ENCODE data around the gene POF1B.
"Not testable (repeated sequence)": the region's sequence is repeated elsewhere in the genome, so short reads cannot be mapped to it uniquely, and the experiment has no call there.

Gene POF1B

DNA sequence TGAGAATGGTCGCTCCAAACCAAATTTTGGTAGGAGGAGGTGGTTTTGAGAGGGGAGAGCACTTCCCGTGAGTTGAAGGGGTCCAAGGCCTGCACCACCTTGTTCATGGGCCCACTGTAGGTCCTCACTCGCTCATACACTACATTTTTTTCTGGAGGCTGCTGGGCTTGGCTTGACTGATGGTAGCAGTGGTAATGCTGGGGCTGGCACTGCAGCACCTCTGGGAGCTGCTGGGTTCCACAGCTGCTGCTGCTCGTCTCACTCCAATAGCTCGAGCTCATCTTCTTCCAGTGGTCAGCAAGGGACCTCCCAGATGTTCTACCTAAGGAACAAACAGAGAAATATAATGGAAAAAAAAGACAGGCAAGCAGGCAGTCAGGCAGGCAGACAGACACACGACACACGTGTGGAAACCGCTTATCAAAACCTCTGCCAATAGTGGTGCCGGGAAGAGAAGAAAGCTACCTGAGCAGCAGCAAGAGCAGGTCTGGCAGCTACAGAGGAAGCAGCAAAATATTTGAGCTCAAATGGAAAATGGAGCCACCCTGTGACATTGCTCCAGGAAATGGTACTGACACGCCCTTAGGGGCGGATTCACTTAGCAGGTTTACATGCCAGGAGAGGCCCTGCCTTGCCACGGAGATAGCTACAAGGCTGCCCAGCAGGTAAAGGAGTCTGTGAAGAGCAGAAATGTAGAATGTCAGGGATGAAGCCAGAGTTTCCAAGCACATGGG lies at the start of gene POF1B:
TSS of gene POF1B (minus strand) at position 492 of the 734 bp plus-strand sequence. CDS start at position 281, 211 bp downstream.
- no peak for DNase-seq

DNA sequence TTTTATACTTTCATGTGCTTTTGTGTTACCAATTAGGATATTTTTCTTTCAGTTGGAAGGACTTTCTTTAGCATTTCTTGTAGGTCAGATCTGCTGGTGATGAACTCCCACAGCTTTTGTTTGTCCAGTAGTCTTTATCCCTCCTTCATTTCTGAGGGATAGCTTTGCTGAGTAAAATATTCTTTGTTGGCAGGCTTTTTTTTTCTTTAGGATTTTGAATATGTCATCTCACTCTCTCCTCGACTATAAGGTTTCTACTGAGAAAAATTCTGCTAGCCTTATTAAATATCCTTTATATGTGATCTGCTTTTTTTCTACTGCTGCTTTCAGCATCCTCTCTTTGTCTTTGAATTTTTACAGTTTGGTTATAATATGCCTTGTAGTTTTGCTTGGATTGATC lies 49.6 kb upstream of the POF1B start:
- DNase-seq = no peak

DNA sequence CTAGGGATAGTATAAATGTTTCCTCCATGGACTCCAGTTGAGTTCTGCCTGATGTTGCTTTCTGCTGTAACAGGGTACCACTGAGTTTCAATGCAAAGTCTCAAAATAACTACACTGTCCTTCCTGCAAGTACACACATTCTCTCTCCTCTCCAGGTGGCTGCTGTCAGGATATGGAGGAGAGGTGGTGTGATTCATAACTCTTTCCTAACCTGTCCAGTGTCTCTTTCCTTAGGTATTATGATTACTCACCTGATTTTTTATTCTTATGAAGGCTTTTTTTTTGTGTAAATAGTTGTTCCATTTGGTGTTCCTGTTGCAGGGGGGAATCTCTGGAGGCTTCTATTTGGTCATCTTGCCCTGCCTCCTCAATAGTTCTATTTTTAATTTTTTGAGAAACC lies 39.8 kb upstream of the POF1B start:
- no peak for DNase-seq

DNA sequence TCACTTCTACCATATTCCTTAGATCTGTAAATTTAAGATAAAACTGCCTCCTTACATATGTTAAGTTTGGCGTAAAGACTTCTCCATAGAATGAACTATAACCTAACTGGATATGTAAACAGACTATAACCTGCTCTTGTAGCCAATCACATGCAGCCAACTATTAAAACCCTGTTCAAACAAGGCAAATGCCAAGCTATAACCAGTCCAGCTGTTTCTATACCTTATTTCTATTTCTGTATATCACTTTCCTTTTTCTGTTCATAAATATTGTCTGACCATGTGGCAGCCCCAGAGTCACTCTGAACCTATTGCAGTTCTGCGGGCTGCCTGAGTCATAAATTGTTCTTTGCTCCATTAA lies 12.4 kb upstream of the POF1B start:
- no peak for DNase-seq

GRCh38 chrX:85391185-85391877 lies 11.9 kb upstream of the POF1B start:
- DNase-seq = no peak

DNA sequence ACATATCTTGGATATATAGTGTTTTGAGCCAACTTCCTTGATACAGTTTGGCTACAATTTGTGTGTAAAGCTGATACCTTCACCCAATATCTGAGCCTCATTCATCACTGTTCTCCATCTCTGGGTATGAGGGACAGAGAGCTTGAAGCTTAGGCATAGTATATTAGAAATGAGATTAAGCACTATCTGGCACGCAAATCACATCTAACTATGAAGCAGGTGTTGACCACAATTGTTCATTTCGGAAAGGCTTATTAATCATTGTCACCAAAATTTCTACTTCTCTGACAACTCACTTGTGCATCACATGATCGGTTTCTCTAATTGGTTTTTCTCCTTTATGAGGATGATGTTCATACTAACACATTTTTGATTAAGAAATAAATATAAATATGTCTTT lies 2.1 kb upstream of the POF1B start:
- no peak for DNase-seq

DNA sequence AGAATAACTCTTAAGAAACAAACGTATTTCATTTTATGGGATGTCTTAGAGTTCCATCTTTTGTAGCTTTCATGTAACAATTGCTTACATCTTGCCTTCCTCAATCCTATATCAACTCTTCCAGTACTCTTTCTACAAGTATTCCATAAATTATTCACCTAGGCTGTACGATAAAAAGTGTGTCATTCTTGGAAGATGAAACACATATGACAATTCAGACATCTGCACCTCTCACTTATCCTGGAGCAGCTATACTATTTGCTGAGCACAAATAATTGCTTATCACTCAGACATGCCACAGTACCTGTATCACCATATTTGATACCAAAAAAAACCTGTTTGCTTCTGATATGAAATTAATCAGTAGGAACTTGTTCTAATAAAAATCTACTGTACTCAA lies 1.0 kb downstream of the POF1B start:
- DNase-seq = no peak

DNA sequence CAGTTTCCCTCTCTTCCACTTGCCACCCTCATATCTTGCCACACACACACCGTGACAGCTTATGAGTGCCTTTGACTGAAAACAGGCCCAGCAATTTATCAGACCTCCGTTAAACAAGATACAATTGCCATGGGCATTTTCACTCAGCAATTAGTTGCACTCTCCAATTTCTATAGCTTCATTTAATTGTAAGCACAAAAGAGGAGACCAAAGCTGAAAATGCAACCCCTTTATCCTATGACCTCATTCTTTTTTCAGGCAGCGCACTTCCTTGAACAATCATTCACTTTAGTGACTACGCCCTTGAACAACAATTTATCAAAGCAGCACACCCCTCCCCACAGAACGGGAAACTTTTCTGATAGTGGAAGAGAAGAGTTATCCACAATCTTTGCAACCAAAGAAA lies 4.1 kb downstream of the POF1B start:
- no peak for DNase-seq

DNA sequence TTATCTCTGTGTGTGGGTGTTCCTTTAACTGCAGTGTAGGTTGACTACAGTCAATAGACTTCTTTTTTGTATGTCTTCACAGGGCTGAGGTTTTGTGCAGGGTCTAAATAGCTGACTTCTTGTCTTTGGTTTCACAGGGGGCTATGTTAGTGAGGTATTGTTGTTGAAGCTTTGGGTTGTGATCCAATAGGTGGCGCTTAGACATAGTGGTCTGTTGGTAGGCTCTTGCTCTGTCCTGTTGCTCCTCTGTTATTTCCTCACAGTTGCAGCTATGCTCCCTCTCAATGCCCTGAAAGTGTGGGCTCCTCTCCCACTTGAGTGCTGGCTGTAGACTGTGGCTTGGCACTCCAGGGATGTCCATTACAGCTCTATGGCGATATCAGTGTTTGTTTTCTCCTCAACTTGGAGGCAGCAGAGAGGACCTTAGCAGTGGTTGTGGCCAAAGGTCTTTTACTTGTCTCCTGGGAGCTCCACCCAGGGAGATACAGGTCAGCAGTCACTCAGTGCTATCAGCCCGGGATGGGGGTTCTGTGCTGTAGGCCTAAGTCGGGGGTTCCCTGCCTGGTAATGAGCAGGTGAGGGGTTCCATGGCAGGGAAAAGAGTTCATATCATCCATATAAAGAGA lies 14.0 kb downstream of the POF1B start:
- DNase-seq = no peak

GRCh38 chrX:85359051-85359450 lies 20.4 kb downstream of the POF1B start:
- DNase-seq = no peak

- DNase-seq = no peak
Measured at GRCh38 chrX:85345523-85345922, 33.9 kb downstream of the POF1B start.

DNA sequence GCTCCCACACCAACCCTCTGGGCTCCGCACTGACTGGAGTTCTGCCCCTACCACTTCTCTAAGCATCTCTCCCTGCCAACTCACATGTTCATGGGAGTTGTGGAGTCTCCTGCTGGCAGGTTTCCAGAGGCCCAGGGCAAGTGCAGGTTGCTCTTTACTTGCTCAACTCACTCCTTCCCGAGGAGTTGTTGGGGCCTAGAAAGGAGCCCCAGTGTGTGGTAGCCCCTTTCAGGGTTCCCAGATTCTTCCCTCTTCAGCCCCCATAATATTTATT lies 52.5 kb downstream of the POF1B start:
- no peak for DNase-seq

DNA sequence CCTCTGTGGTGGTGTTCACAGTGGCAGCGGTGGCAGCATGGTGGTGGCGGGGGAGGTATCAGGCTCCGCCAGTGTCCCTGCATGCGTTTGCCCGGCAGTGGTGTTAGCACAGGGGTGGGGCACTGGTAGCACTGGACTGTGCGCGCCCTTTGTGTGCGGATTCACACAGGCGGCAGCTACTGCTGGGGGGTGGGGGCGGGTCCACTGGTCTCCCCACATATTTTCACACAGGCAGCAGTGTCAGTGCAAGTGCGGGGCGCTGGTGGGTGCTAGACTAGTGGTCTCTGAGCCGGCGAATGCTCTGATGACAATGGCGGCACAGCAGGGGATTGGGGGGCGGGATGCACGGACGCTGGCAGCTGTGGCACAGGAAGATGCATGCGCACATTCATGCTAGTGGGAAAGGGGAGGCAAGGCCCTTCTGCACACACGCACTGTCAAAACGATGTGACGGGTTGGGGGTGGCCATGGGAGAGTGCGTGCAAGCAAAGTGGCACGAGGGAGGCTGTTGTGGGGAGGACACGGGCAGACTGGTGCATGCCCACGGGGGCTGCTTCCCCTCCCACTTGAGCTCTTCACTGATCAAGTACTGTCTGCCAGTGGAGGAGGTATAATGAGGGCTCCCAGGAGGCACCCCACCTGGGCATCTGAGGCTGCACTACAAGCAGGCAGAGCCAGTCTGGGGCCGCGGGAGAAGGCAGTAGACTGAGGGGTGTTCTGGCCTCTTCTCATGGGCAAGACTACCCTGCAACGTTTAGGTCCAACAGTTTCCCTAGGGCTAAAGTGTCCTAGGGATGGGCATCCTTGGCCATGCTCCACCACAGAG lies 53.0 kb downstream of the POF1B start:
- DNase-seq = no peak

DNA sequence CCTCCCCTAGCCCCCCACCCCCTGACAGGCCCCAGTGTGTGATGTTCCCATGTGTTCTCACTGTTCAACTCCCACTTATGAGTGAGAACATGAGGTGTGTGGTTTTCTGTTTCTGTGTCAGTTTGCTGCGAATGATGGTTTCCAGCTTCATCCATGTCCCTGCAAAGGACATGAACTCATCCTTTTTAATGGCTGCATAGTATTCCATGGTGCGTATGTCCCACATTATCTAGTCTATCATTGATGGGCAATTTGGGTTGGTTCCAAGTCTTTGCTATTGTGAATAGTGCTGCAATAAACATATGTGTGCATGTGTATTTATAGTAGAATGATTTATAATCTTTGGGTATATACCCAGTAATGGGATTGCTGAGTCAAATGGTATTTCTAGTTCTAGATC lies 68.1 kb downstream of the POF1B start:
- not testable (repeated sequence) for DNase-seq

- DNase-seq = no peak
Measured at GRCh38 chrX:85309717-85310116, 69.7 kb downstream of the POF1B start.

GRCh38 chrX:85303544-85303943 lies 75.9 kb downstream of the POF1B start:
- DNase-seq = no peak

GRCh38 chrX:85288992-85289723 lies 90.3 kb downstream of the POF1B start:
- no peak for DNase-seq

DNA sequence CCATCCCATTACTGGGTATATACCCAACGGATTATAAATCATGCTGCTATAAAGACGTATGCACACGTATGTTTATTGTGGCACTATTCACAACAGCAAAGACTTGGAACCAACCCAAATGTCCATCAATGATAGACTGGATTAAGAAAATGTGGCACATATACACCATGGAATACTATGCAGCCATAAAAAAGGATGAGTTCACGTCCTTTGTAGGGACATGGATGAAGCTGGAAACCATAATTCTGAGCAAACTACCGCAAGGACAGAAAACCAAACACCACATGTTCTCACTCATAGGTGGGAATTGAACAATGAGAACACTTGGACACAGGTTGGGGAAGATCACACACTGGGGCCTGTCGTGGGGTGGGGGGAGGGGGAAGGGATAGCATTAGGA lies 94.2 kb downstream of the POF1B start:
- DNase-seq = not testable (repeated sequence)

DNA sequence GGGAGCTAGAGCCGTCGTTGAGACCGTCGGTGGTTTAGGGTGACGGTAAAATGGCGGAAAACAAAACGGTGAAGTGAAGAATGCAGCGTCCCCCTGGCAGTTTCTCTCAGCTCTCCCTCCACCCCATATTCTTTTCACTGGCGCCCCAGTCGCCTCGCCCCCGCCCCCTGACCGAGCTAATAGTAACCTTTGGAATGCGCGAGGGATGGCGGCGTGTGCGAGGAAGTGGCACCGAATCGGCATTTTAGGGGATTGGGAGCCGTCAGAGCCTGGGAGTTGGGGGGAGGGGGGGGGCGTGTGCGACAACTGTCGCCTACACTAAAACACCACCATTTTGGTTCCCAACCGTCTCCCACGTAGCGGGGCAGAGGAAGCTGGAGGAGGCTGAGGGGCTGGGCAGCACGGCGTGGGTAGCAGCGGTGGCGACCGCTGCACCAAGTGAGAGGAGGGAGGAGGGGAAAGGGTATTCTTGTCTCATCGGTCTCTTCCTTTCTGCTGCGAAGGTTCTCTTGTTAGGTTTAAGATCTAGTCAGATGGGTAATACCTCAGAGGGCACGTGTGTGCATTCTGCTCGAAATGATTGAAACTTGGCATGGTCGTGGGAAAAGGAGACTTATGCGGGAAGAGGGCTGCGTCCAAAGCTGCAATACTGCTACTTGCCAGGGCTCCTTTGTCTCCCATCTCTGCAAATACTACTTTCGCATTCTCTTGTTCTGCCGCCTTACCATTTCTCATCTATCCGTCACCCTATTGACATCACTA lies 134.8 kb downstream of the POF1B start:
- peak in 1 of 2 experiments; percentile 6 for DNase-seq

DNA sequence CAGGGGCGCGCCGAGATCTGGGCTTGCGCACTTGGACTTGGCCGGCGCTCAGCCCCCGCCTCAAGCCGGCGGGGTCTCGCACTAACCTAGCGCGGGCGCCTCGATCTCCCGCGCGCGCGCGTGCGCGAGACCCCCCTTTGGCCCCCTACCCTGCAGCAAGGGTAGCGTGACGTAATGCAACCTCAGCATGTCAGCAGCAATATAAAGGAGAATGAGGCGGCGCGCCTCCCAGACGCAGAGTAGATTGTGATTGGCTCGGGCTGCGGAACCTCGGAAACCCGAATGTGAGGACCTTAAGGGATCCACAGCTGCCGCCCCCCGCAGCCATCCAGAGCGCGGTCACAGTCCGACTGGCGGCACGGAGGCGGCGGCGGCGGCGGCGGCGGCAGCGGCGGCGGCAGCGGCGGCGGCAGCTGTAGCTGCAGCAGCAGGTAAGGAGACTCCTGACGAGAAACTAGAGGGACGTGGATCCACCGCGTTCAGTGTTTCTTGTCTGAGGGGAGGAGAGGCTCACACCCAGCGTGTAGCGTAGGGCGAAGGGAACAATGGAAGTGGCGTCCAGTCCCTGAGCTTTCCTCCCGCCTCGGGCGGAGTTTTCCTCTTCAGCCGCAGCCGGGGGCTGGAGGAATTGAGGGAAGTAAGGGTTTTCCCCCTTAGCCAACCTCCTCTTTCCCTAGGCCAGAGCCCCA lies 135.6 kb downstream of the POF1B start, which contains the start of the genes SATL1 and ZNF711:
TSS of gene SATL1 (minus strand) at position 19 of the 689 bp plus-strand sequence. CDS start 134,811 bp downstream, outside the sequence.
TSS of gene ZNF711 (plus strand) at position 231 of the 689 bp plus-strand sequence. CDS start 3,582 bp downstream, outside the sequence.
- DNase-seq = peak; percentile 62 to 86

DNA sequence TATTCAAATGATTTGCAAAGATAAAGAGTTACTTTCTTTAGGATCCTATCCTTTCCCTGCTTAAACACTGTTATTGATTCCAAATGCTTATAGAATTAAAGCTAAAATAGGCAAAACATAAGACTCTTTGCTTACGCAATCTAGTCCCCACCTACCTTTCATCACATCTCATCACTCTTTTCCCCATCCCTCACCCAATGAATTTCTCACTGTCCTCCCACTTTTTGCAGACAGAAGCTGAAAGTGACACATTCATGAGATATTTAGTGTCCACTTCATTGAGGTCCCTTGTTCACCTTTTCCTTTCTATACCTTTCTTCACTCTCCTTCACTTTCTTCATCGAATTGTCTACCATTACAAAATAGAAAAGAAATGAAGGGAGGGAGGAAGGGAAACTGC lies 136.3 kb downstream of the POF1B start:
- peak in 1 of 2 experiments; percentile 5 for DNase-seq

All from NCI-H446 (cell line).